ENCODE results near the gene GUCA1A.
"Not testable (repeated sequence)": the region's sequence is repeated elsewhere in the genome, so short reads cannot be mapped to it uniquely, and the experiment has no call there.

The GUCA1A gene

DNA sequence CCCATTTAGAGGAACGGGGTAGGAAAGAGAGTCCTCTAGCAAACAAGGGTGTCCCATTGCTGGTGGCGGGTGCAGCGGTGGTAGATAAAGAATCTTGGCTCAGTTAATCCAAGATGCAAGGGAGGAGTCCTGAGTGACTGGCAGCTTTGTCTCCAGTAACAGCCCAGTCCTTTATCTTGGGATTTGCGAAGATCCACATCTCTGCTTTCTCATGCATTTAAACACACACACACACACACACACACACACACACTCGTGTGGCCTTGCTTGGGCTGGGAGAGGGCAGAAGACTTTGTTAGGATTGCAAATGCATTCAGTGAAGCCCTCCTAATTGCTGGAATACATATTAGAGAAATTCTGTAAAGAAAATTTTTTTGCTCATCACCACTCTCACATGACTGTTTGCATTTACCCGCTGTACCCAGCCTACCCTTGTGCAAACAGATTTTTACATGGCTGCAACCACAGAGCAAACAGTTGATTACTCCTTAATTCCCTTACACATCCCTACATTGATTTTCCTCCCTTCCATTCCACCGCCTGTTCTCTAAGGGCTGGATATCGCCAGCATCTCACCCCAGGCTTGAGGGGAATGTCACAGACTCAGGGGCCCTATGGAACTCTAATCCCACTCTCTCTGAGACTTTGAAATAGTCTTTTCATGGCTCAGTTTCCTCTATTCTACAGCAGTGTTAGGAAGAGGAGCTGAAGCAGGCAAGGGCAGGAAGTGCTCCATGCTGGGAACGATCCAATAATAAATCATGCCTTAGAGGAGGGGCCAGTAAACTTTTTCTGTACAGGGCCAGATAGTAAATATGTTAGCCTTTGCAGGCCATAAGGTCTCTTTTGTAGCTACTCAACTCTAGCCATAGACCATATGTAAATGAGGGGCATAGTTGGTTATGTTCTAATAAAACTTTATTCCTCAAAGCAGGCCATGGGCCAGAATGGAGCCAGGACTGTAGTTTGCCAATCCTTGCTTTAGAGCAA is 34.2 kb upstream of the GUCA1A start:
- Mint-ChIP-seq H3K27me3 (peaks cover 29% of the 10 kb centered on the region), H3K27ac (no peak overlapping the region)

DNA sequence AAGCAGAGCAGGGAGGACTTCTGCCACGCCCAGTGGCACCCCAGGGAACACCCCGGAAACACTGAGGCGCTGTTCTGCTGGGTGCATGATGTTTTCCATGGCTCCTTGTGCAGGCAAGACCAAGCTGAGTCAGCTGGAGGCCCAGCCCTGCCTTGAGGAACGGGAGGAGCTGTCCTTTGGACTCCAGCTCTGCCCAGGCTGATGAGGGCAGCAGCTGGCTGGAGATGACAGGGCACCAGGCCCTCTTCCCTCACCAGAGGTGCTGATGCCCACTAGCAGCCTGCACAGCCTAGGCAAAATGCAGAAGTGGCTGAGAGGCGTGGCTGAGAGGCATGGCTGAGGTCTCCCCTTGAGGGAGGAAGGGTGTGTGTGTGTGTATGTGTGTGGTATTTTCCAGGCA is 33.1 kb upstream of the GUCA1A start:
- DNase-seq (no peak), ATAC-seq (no peak)
- Mint-ChIP-seq H3K4me3 (no peak overlapping the region), H3K4me1 (peaks cover 18% of the 10 kb centered on the region), H3K27me3 (peaks cover 33% of the 10 kb centered on the region), H3K27ac (no peak overlapping the region), H3K36me3 (ENCODE audit: low read depth) (no peaks in the 10 kb centered on the region), H3K9me3 (no peaks in the 10 kb centered on the region)

More for the DNA sequence above, 34.2 kb upstream of the GUCA1A start:
- Mint-ChIP-seq H3K36me3 (ENCODE audit: low read depth) (no peaks in the 10 kb centered on the region), H3K4me3 (no peak overlapping the region), H3K4me1 (peaks cover 18% of the 10 kb centered on the region), H3K9me3 (no peaks in the 10 kb centered on the region)
- ATAC-seq (no peak), DNase-seq (no peak)

DNA sequence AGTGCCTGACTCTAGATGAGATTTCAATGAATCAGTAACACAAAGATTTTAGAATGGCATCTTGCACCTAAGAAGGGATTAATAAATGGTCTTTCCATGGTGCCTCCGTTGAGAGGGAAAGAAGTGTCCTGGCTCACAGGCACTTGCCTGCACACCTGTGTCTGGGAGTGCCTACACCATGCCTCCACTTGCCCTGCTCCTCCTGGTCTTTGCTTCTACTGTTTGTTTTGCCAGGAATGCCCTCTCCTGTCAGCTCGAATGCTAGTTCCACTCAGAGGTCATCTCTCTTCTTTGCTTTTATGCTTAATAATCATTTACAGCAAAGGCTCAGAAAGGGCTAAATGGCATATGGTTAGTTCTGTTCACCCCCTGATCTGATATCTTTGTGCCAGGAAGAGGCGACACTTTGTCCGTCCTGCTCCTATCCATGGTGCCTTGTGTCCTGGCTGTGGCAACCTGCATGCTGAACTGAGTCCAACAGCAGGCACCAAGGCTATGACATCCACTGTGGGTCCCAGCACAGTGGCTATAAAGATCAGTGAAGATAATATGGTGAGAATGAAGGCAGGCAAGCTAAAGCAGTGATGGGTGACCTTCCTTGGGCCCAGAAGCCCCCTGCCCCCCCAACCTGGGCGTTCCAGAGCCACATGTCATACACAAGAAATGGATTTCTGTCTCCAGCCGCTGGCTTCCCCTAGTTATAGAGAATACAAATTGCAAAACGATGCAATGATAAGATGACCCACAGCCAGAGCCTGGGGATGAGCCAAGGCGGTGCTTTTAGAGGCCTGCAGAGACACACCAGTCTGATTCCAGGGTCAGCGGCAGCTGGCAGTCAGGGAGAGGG is 32.2 kb upstream of the GUCA1A start:
- Mint-ChIP-seq H3K9me3 (no peaks in the 10 kb centered on the region), H3K4me1 (peaks cover 18% of the 10 kb centered on the region), H3K4me3 (no peak overlapping the region), H3K36me3 (ENCODE audit: low read depth) (no peaks in the 10 kb centered on the region), H3K27me3 (peaks cover 37% of the 10 kb centered on the region), H3K27ac (no peak overlapping the region)
- ATAC-seq (no peak), DNase-seq (no peak)

DNA sequence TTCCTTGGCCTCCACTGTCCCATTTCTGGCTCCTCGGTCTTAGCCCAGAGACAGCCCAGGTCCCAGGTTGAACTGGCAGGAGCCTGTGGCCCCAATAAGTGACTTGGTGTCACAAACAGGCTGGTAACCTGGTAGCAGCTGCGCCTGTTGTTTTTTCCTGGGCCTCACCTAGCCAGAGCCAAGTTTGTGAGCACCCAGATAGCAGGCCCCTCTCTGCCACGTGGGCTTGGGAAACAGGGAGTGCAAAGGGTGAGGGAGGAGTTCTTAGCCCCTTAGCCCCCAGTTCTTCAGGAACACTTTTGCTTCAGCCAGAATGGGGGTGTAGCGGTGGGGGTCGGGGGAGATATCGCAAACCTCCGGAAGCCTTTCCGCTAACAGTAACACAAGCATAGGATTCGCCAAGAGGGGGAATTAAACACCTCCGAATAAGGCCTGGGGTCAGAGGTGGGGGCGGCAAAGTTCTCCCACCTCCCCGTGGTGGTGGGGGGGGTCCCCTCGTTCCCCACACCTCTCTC is 31.5 kb upstream of the GUCA1A start:
- no peak overlapping the region for H3K27ac Mint-ChIP-seq
- H3K9me3 Mint-ChIP-seq: no peaks in the 10 kb centered on the region
- H3K4me3 Mint-ChIP-seq: no peak overlapping the region
- H3K27me3 Mint-ChIP-seq: peaks cover 37% of the 10 kb centered on the region
- peaks cover 12% of the 10 kb centered on the region for H3K4me1 Mint-ChIP-seq
- ATAC-seq (no peak), DNase-seq (no peak)
- no peaks in the 10 kb centered on the region for H3K36me3 Mint-ChIP-seq (ENCODE audit: low read depth)

DNA sequence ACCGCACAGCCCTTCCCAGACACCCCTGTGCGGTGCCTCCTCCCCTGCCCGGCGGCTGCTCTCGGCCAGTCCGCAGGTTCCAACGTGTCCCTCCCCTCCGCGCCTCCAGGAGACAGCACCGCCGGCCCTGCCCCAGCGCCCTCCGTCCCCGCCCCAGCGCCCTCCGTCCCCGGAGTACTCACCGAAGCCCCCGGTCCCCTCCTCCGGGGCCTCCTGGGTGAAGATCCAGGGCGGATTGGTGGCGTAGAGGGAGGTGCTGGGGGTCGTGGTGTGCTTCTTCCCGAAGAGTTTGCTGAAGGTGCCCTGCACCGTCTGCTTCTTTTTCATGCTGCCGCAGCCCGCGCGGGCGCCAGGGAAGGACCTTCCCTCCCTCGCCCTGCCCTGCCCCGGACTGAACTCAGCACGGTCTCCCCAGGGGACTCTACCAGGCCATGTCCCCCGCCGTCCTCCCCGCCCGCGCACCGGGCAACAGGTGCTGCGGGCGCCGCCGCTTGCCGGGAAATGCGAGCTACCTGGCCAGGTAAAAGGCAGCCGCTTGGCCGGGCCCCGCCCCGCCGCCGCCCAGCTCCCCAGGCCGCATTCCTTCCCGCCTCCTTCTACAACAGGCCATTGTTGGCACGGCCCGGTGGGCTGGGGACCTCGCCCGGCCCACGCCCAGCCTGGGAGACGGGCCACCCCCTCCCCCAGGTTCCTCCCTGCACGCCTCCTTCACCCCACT is 30.9 kb upstream of the GUCA1A start, which contains the start of gene C6orf132:
Gene C6orf132, minus strand, starts transcription at position 503 of the 718 bp plus-strand sequence. Its CDS starts 176 bp downstream, at position 327.
- no peak for ATAC-seq
- Mint-ChIP-seq H3K4me3 (peak within 1 kb of the TSS; percentile 52), H3K27me3 (peaks cover 37% of the 10 kb centered on the region), H3K9me3 (no peaks in the 10 kb centered on the region), H3K4me1 (peaks cover 6% of the 10 kb centered on the region), H3K36me3 (ENCODE audit: low read depth) (no peaks in the 10 kb centered on the region), H3K27ac (no peak within 1 kb of the TSS)
- DNase-seq: no peak

DNA sequence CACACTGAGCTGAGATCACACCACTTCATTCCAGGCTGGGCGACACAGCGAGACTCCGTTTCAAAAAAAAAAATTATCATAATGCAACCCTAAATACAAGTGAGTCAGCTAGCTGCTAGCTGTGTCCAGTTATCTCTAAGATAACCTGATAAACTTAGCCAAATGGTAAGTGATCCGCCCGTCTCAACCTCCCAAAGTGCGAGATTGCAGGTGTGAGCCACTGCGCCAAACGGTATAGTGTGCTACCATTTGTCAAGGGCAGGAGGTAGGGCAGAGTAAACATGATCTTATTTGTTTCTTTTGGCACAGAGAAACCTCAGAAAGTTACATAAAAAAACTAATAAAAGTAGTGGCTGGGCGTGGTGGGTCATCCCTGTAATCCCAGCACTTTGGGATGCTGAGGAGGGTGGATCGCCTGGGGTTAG is 26.0 kb upstream of the GUCA1A start:
- DNase-seq (no peak), ATAC-seq (no peak)
- H3K36me3 Mint-ChIP-seq (ENCODE audit: low read depth): no peaks in the 10 kb centered on the region
- H3K27ac Mint-ChIP-seq: no peak overlapping the region
- no peaks in the 10 kb centered on the region for H3K9me3 Mint-ChIP-seq
- H3K4me1 Mint-ChIP-seq: peaks cover 4% of the 10 kb centered on the region
- no peak overlapping the region for H3K4me3 Mint-ChIP-seq
- H3K27me3 Mint-ChIP-seq: peaks cover 21% of the 10 kb centered on the region

DNA sequence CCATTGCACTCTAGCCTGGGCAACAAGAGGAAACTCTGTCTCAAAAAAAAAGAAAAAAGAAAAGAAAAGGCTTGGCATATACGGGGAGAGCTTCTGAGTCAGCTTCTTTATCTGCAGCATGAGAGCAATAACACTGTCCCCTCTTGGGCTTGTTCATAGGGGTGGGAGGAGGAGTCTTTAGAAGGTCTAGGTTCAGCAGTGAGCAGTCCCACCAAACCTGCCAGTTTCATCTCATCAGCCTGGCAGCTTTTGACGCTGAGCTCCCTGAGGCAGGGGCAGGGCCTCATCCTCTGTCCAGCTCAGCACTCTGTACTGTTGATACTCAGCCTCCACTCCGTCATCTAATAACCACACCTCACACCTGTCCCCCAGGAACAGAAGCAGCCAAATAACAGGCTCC is 25.1 kb upstream of the GUCA1A start:
- no peaks in the 10 kb centered on the region for H3K4me1 Mint-ChIP-seq
- H3K9me3 Mint-ChIP-seq: no peaks in the 10 kb centered on the region
- H3K4me3 Mint-ChIP-seq: no peak overlapping the region
- no peak for ATAC-seq
- H3K27ac Mint-ChIP-seq: no peak overlapping the region
- DNase-seq: no peak
- H3K27me3 Mint-ChIP-seq: peaks cover 16% of the 10 kb centered on the region
- no peaks in the 10 kb centered on the region for H3K36me3 Mint-ChIP-seq (ENCODE audit: low read depth)

DNA sequence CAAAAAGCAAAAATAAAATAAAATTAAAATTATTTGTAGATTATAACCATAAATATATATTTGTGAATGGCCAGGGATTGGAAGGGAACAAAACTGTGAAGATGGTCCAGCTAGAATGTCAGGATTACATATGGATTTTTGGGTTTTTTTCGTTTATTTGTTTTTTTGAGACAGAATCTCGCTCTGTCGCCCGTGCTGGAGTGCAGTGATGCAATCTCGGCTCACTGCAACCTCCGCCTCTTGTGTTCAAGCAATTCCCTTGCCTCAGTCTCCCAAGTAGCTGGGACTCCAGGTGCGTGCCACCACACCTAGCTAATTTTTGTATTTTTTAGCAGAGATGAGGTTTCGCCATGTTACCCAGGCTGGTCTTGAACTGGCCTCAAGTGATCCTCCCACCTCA is 22.9 kb upstream of the GUCA1A start:
- Mint-ChIP-seq H3K4me1 (no peaks in the 10 kb centered on the region), H3K27ac (no peak overlapping the region), H3K36me3 (ENCODE audit: low read depth) (no peaks in the 10 kb centered on the region), H3K4me3 (no peak overlapping the region), H3K9me3 (no peaks in the 10 kb centered on the region), H3K27me3 (peaks cover 3% of the 10 kb centered on the region)
- no peak for DNase-seq
- no peak for ATAC-seq

DNA sequence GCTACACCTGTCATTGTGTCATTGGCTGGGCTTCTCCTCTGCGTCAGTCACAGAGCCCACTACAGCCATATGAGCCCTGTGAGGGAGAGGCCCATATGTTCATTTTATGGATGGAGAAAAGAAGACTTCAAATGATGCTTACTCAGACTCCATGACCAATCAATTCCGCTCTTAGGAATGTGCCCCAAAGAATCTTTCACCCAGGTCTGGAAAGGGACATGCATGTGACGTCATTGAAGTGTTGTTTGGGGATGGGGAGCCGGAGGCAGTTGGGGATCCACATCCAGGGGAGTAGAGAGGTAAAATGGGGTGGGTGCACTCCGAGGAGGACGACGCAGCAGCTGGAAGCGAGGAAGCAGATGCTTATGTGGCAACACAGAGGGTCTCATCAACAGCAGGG is 21.1 kb upstream of the GUCA1A start:
- Mint-ChIP-seq H3K4me1 (no peaks in the 10 kb centered on the region), H3K27ac (no peak overlapping the region), H3K9me3 (no peaks in the 10 kb centered on the region), H3K36me3 (ENCODE audit: low read depth) (no peaks in the 10 kb centered on the region), H3K27me3 (no peaks in the 10 kb centered on the region), H3K4me3 (no peak overlapping the region)
- DNase-seq (no peak), ATAC-seq (no peak)

DNA sequence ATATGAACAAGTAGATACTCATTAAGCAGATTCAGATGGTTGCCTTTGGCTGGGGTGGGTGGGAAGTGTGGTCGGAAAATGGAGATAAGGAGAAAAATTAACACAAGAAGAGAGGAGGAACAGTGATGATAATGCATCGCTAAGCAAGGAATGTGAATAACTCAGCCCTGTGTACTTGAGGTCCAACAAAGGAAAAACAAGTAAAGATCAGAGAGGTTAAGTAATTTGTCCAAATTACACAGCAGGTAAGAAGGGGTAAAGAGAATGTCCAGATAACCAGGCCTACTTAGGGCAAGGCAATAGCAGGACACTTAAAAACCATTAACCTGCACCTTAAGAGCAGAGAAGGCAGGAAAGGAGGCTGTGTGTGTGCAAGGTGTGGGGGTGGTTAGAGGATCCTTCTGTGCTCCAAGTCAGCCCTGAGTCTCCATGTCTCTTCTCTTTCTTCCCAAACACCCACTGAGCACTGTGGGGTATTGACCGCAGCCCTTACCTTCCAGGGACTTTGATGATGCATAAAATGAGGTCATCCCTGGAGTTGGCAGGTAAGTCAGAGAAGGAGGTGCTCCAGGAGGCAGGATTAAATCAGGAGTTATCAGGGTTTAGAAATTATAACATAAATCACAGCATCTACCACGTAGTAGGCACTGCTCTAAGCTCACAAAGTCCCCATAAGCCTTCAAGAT is 20.5 kb upstream of the GUCA1A start:
- not testable (repeated sequence) for H3K9me3 Mint-ChIP-seq; ATAC-seq; H3K36me3 Mint-ChIP-seq (ENCODE audit: low read depth); H3K4me1 Mint-ChIP-seq; H3K27ac Mint-ChIP-seq; H3K4me3 Mint-ChIP-seq; DNase-seq; H3K27me3 Mint-ChIP-seq

DNA sequence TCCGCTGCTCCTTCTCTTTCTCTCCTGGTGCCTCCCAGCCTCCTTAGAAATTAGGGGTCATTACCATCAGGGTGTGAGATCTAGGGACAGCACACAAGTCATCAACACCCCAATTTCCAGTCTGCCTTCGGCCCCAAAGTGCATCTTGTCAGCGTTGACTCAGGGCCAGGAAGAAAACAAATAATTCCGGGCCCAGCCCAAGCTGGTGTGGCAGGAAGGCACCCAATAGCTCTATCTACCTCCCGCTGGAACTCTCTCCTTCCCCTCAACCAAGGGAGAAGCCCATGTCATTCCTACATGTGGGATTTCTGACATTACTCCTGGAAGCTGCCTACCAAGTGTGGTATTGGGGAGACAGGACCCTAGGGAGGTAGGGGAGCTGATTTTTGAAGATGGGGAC is 19.2 kb upstream of the GUCA1A start:
- no peaks in the 10 kb centered on the region for H3K27me3 Mint-ChIP-seq
- no peaks in the 10 kb centered on the region for H3K36me3 Mint-ChIP-seq (ENCODE audit: low read depth)
- no peaks in the 10 kb centered on the region for H3K4me1 Mint-ChIP-seq
- H3K9me3 Mint-ChIP-seq: no peaks in the 10 kb centered on the region
- DNase-seq (no peak), ATAC-seq (no peak)
- no peak overlapping the region for H3K27ac Mint-ChIP-seq
- no peak overlapping the region for H3K4me3 Mint-ChIP-seq

DNA sequence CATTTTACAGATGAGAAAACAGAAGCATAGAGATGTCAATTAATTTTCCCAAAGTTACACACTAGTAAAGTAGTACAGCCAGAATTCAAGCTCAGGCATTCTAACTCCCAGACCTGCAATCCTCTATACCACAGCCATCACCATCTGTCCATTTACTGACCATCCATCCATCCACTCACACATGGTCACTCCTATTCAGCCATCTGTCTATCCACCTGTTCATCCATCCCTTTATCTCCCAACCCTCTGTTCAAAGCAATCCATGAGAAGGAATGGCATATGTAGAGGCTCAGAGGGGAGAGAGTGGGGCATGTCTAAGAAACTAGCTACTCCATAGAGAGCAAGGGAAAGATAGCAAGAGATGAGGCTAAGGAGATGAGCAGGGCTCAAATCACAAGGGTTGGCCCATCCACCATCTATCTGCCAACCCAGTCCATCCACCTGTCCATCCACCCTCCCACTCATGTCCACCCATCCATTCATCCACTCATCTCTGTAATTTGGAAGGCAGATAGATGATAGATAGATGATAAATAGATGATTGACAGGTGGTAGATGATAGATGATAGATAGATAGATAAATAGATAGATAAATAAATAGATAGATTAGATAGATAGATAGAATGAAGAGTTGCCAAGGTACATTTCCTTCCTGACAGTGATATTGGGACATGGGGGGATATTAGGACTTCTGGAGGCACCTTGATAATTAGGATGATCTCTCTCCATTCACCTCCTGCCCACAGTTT is 18.5 kb upstream of the GUCA1A start:
- Mint-ChIP-seq H3K27me3 (no peaks in the 10 kb centered on the region), H3K27ac (no peak overlapping the region)

DNA sequence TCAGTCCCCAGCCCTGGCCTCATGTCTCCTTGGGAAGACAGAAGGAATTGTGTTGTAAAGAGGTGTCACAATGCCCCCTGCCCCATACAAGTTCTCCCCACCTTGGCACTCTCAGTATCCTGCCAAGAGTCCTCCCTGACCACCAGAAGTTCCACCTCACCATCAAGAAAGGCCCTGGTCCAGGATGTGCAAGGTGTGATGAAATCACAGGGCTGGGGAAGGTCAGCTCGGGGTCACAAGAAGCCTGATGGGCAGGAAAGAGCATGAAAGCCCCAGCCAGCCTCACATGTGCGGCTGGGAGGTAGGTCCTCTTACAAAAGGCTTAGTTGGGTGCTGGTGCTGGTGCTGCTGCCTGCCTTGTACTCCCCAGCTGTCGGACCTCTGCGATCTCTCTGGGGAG is 17.9 kb upstream of the GUCA1A start:
- H3K9me3 Mint-ChIP-seq: no peaks in the 10 kb centered on the region
- H3K36me3 Mint-ChIP-seq (ENCODE audit: low read depth): no peaks in the 10 kb centered on the region
- no peaks in the 10 kb centered on the region for H3K4me1 Mint-ChIP-seq
- ATAC-seq (no peak), DNase-seq (no peak)
- H3K4me3 Mint-ChIP-seq: no peak overlapping the region
- no peak overlapping the region for H3K27ac Mint-ChIP-seq
- no peaks in the 10 kb centered on the region for H3K27me3 Mint-ChIP-seq

More for the DNA sequence above, 18.5 kb upstream of the GUCA1A start:
- no peak for DNase-seq
- no peak for ATAC-seq
- no peaks in the 10 kb centered on the region for H3K4me1 Mint-ChIP-seq
- H3K4me3 Mint-ChIP-seq: no peak overlapping the region
- H3K9me3 Mint-ChIP-seq: no peaks in the 10 kb centered on the region
- H3K36me3 Mint-ChIP-seq (ENCODE audit: low read depth): no peaks in the 10 kb centered on the region

Measured in activated naive CD8-positive, alpha-beta T cell treated with anti-CD3 and anti-CD28 coated beads, Interleukin-2, amount 50 U/mL, for 24 hours (primary cell).